Transverse colon (tissue), 4 donors: ENCODE measurements around the gene KAT2B. TPM values are rescaled to one million over a fixed set of nuclear protein-coding genes. Genes with fewer than 3 reads are reported as not detected.

Experiments
- DNase-seq: peaks from one replicate; pipeline ENCODE4 v3.0.0-alpha.2; 2019
- H3K27ac ChIP-seq, 4 donors: fragments of 200-600 bp; sonication (generic); 2 replicates each; pipeline ENCODE4 v1.5.1; 2016 to 2018; ENCODE audit warnings: inconsistent platforms in 4 of 4
- H3K27me3 ChIP-seq: fragments of 200-600 bp; sonication (generic); 2 replicates; pipeline ENCODE4 v1.5.1; 2017; ENCODE audit warnings: inconsistent platforms
- H3K36me3 ChIP-seq, 4 donors: fragments of 200-600 bp; sonication (generic); 2 replicates each; pipeline ENCODE4 v1.5.1; 2017 to 2019; ENCODE audit warnings: inconsistent platforms in 4 of 4
- H3K4me1 ChIP-seq, 4 donors: fragments of 200-600 bp; sonication (generic); 2 replicates each; pipeline ENCODE4 v1.5.1; 2017 to 2020; ENCODE audit warnings: inconsistent platforms in 4 of 4
- H3K4me3 ChIP-seq, 4 donors: fragments of 200-600 bp; sonication (generic); 1 replicate in 1 of 4; 2 replicates in 3 of 4; pipeline versions ENCODE4 v1.5.1 to v1.6.1; 2017 to 2019; ENCODE audit warnings: inconsistent platforms in 4 of 4
- H3K9me3 ChIP-seq, 2 donors: fragments of 200-600 bp; sonication (generic); 2 replicates each; pipeline ENCODE4 v1.5.1; 2017 to 2019; ENCODE audit warnings: inconsistent platforms in 2 of 2
- EP300 ChIP-seq: sonication (generic); formaldehyde crosslinking; IDR thresholded peaks from one replicate; pipeline ENCODE4 v1.6.1; 2017; ENCODE audit warnings: antibody characterized with exemption, low read depth
- POLR2A ChIP-seq: fragments of 450-650 bp; IDR thresholded peaks from one replicate; pipeline ENCODE4 v1.6.1; 2016; ENCODE audit warnings: antibody characterized with exemption, mild to moderate bottlenecking, moderate library complexity
- POLR2AphosphoS5 ChIP-seq, 3 donors: sonication (generic); formaldehyde crosslinking; IDR thresholded peaks; one replicate each; pipeline ENCODE4 v1.6.1; 2016; ENCODE audit warnings: antibody characterized with exemption in 3 of 3
- WGBS, 2 donors: methylation state at CpG; one replicate each; pipeline ENCODE4 v1.1.5; 2018; ENCODE audit warnings: low coverage in 1 of 2; 5-methylcytosine and 5-hydroxymethylcytosine counted together
- in situ Hi-C, 4 donors: fragments of 200-750 bp; cut with MboI; loops; one replicate each; pipeline versions ENCODE4 v1.15.0 to v1.15.1; 2017; ENCODE audit warnings: low sequenced_read_pairs in 3 of 4, low pct_ligation_motif_present in 1 of 4, low pct_unique_long_range_greater_than_20kb in 1 of 4
- intact Hi-C: fragments of 100-400 bp; cut with DNase I; formaldehyde crosslinking; loops from one replicate; pipeline ENCODE4 v1.15.1; 2023; ENCODE audit warnings: low total_unique reads
- total RNA-seq, 4 donors: library from RNA; depleted of rRNA; stranded (reverse); fragments of >200 nt; gene quantifications; one replicate each; pipeline ENCODE4 v1.1.0, GENCODE V29; 2016
- TF ChIP-seq, protein P1 (sequence below), 5 experiments: fragments of 200-600 bp in 3 of 5; fragments of 450-650 bp in 2 of 5; sonication (generic) in 3 of 5; IDR thresholded peaks; 1 replicate in 2 of 5; 2 replicates in 3 of 5; pipeline ENCODE4 v1.5.1; 2016 to 2017; ENCODE audit warnings: antibody characterized with exemption in 5 of 5, inconsistent platforms in 3 of 5, mild to moderate bottlenecking in 2 of 5, moderate library complexity in 1 of 5

KAT2B gene
- total RNA-seq, 4 donors from 2014 or later: 21.3 to 35.5 (median 30.2) TPM

DNA sequence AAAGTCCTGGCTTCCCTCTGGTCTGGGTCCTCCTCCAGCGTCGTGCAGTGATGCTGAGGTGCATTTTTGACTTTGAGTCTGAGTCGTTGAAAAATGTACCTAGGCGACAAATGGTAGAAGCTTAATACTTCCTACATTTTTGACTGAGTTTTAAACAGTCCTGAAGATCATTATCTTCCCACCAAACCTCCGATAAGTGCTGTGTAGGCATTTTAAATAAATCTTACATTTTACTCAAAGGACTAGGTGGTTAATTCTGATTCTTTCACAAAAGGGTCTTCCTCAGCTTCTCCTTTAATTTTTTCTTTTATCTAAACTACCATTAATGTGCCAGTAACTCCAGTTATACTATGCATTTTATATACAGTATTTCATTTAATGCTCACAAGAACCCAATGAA, 70.6 kb downstream of the KAT2B start:
- no peak overlapping the region for H3K4me3 ChIP-seq
- TF ChIP-seq POLR2AphosphoS5 (IDR thresholded peaks at IDR 0.05) (no peak), EP300 (no peak), POLR2A (no peak)
- TF ChIP-seq, protein P1, sequence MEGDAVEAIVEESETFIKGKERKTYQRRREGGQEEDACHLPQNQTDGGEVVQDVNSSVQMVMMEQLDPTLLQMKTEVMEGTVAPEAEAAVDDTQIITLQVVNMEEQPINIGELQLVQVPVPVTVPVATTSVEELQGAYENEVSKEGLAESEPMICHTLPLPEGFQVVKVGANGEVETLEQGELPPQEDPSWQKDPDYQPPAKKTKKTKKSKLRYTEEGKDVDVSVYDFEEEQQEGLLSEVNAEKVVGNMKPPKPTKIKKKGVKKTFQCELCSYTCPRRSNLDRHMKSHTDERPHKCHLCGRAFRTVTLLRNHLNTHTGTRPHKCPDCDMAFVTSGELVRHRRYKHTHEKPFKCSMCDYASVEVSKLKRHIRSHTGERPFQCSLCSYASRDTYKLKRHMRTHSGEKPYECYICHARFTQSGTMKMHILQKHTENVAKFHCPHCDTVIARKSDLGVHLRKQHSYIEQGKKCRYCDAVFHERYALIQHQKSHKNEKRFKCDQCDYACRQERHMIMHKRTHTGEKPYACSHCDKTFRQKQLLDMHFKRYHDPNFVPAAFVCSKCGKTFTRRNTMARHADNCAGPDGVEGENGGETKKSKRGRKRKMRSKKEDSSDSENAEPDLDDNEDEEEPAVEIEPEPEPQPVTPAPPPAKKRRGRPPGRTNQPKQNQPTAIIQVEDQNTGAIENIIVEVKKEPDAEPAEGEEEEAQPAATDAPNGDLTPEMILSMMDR (IDR thresholded peaks at IDR 0.05): no peak
- no peaks in the 10 kb centered on the region for H3K27me3 ChIP-seq
- peaks cover 0 to 12% (median 7%) of the 10 kb centered on the region in 4 donors for H3K36me3 ChIP-seq
- H3K27ac ChIP-seq: no peak overlapping the region
- no peaks in the 10 kb centered on the region for H3K4me1 ChIP-seq
- H3K9me3 ChIP-seq: no peaks in the 10 kb centered on the region
- intact Hi-C loops (no loop called here), in situ Hi-C loops (no loop called here)
- no peak for DNase-seq
- WGBS, 2 donors: 95 to 100% methylated on average over 4 to 5 of the region's 5 CpGs

DNA sequence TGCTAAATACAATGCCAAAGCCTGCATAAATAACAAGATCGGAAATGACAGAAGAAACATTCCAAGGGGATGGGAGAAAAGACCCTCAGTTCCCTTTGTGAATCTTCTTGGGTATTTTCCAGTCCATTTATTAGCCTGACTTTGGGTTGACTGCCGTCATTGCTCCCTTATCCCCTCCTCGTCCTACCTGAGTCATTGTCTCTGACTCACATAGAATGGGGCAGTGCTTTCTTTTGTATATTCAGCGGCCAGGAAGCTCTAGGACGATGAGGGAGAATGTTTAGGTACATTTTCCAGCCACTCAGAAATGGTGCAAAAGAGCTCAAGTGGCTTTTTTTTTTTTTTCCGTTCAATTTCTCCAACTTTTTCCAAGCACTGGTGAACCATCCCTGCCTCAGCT, 71.6 kb downstream of the KAT2B start:
- H3K36me3 ChIP-seq: peaks cover 0 to 20% (median 8%) of the 10 kb centered on the region in 4 donors
- DNase-seq: no peak
- 90 to 100% methylated on average over 5 to 6 of the region's 6 CpGs for WGBS, 2 donors
- in situ Hi-C loops: no loop called here
- intact Hi-C loops: no loop called here
- no peaks in the 10 kb centered on the region for H3K9me3 ChIP-seq
- H3K4me3 ChIP-seq: no peak overlapping the region
- H3K27ac ChIP-seq: no peak overlapping the region
- no peaks in the 10 kb centered on the region for H3K27me3 ChIP-seq
- H3K4me1 ChIP-seq: no peaks in the 10 kb centered on the region
- TF ChIP-seq POLR2AphosphoS5 (IDR thresholded peaks at IDR 0.05) (no peak), EP300 (no peak), POLR2A (no peak)
- TF ChIP-seq, protein P1 (IDR thresholded peaks at IDR 0.05): no peak

DNA sequence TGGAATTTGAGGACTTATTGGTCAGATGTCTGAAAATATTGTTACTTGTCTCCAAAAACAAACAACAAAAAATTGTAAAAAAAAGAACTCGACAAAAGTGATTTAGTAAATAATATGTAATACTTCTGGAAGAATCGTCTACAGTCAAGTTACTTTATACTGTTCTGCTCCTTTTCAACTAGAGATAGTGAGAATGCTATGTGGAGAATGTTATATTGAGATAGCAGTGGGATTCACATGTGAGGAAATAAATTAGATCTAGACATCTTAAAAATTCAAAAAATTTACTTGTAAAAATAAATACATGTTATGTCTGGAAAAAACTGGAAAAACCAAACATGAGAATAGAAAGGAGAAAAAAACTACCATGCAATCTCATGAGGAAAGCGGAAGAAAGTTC, 80.8 kb downstream of the KAT2B start:
- peaks cover 0 to 12% (median 1%) of the 10 kb centered on the region in 4 donors for H3K36me3 ChIP-seq
- intact Hi-C loops: no loop called here
- H3K9me3 ChIP-seq: no peaks in the 10 kb centered on the region
- no peak for TF ChIP-seq POLR2A
- DNase-seq: no peak
- no peaks in the 10 kb centered on the region for H3K4me1 ChIP-seq
- in situ Hi-C loops: no loop called here
- no peak overlapping the region for H3K4me3 ChIP-seq
- H3K27ac ChIP-seq: no peak overlapping the region
- H3K27me3 ChIP-seq: no peaks in the 10 kb centered on the region
- 85 to 97% methylated on average over 3 of the region's 3 CpGs for WGBS, 2 donors

DNA sequence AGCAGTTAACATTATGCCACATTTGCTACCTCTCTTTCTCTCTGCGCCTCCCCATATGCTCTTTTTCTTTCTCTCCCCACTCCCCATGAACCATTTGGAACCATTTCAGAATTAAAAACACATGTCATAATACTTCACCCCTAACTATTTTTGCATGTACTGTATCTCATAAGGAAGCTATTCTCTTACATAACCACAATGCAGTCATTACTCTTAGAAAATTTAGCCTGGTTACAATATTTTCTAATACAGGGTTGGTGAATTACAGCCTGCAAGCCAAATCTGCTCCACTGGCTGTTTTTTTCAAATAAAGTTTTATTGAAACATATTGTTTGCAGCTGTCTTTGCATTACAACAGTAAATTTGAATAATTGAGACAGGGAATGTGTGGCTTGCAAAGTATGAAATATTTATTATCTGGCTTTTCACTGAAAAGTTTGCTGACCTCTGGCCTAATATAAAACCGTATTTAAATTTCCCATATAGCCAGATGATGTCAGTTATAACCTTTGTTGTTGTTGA, 82.9 kb downstream of the KAT2B start:
- Histone ChIP-seq H3K9me3 (no peaks in the 10 kb centered on the region), H3K36me3 (peaks cover 0 to 10% (median 3%) of the 10 kb centered on the region in 4 donors), H3K27me3 (no peaks in the 10 kb centered on the region), H3K4me3 (no peak overlapping the region), H3K27ac (no peak overlapping the region), H3K4me1 (no peaks in the 10 kb centered on the region)
- intact Hi-C loops: no loop called here
- 95 to 100% methylated on average over 2 of the region's 2 CpGs for WGBS, 2 donors
- TF ChIP-seq POLR2A: no peak
- in situ Hi-C loops: no loop called here
- no peak for DNase-seq

DNA sequence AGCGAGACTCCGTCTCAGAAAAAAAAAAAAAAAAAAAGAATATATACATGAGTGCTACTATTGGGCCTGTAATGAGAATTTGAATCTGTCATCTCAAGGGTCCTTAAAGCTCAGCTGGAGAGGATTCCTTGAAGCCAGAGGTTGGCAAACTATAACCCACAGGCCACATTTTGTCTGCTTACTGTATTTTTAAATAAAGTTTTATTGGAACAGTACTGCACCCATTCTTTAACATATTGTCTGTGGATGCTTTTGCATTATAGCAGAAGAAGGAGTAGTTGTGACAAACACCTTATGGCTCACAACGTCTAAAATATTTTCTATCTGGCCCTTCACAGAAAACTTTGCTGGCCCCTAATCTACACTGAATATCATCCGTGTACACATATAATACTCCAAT, 85.0 kb downstream of the KAT2B start:
- no peak overlapping the region for H3K4me3 ChIP-seq
- DNase-seq: no peak
- no peaks in the 10 kb centered on the region for H3K27me3 ChIP-seq
- intact Hi-C loops (no loop called here), in situ Hi-C loops (no loop called here)
- H3K4me1 ChIP-seq: no peaks in the 10 kb centered on the region
- H3K9me3 ChIP-seq: no peaks in the 10 kb centered on the region
- TF ChIP-seq EP300 (no peak), POLR2AphosphoS5 (IDR thresholded peaks at IDR 0.05) (no peak), POLR2A (no peak)
- TF ChIP-seq, protein P1 (IDR thresholded peaks at IDR 0.05): no peak
- 67 to 97% methylated on average over 1 to 4 of the region's 4 CpGs for WGBS, 2 donors
- H3K36me3 ChIP-seq: peaks cover 0 to 10% (median under 1%) of the 10 kb centered on the region in 4 donors
- H3K27ac ChIP-seq: no peak overlapping the region
